ENCODE results near the gene HTRA2.

Gene HTRA2

DNA sequence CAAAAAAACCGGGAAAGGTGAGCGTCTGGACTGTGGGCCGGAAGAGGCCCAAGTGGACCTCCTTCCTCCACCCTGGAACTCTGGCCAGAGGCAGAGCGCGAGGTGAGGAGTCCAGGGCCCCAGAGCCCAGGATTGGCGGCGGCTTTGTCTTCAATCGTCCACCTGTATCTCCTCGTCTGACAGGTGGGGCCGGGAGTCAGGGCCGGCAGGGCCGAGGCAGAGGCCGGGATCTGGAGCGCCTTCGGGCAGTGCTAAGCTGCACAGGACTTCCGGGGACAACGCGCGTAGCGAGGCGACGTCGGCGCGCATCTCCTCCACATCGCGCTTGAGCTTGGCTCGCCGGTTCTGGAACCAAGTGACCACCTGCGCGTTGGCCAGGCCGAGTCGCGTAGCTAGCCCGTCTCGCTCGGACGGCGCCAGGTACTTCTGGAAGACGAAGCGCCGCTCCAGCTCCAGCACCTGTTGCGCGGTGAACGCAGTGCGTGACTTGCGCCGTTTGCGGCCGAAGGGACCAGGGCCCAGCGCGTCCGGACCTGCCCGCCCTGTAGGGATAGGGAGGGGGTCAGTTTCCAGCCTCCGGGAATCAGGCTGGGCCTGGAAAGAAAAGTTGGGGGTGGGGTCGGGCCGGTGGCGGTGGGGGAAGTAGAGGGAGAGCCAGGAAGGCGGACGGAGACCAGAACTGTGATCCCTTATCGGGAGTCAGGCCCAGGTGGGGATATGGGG is 31.8 kb upstream of the HTRA2 start:
- DNase-seq (ENCODE audit: low read depth, low spot score) = no peak
- peak overlapping the region; percentile 3 for H3K4me3 ChIP-seq (ENCODE audit: low read depth, low read length)
- in situ Hi-C loops (cut with HindIII; ENCODE audit: low sequenced_read_pairs) = no loop called here
- no peak for TF ChIP-seq CTCF (IDR thresholded peaks at IDR 0.05; ENCODE audit: low read depth, low read length)

- DNase-seq (ENCODE audit: low read depth, low spot score) = peak; percentile 22
- in situ Hi-C loops (cut with HindIII; ENCODE audit: low sequenced_read_pairs) = no loop called here
- no peak for TF ChIP-seq CTCF (IDR thresholded peaks at IDR 0.05; ENCODE audit: low read depth, low read length)
- peak overlapping the region; percentile 17 for H3K4me3 ChIP-seq (ENCODE audit: low read depth, low read length)
Observed at GRCh38 chr2:74498500-74499266, 31.1 kb upstream of the HTRA2 start.

DNA sequence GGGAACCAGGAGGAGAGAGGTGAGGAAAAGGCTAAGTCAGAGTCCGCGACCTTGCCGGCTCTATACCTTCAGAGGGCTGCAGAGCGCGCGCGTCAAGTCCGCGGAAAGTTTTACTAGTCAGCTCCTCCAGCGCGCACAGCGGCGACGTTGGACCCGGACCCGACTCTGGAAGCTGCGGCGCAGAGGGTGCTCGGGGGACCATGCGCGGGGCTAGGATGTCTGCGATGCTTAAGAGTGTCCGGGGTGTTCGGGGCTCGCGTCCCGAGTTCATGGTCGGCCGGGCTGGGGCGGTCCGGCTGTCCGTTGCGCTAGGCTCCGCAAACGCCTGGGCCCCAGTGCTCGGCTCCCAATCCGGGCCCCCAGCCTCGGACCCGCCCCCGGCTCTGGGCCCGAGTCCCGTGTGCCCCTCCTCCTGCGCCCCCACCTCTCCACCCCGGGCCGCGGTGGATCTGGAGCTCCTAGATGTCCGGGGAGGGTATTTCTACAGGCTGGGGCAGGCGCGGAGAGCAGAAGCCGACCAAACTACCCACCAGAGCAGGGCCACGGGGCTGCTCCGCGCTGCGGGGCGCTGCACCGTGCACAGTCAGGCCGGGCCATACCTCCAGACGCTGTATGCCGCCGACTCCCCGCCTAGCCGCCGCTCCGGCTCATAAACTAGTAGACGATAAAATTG is 30.3 kb upstream of the HTRA2 start, which contains the start of gene LBX2:
Gene LBX2, minus strand, starts transcription at position 337 of the 673 bp plus-strand sequence. Its CDS starts 66 bp downstream, at position 271.
- in situ Hi-C loops (cut with HindIII; ENCODE audit: low sequenced_read_pairs) = no loop called here
- H3K4me3 ChIP-seq (ENCODE audit: low read depth, low read length) = peak within 1 kb of the TSS; percentile 17
- TF ChIP-seq CTCF (IDR thresholded peaks at IDR 0.05; ENCODE audit: low read depth, low read length) = no peak
- DNase-seq (ENCODE audit: low read depth, low spot score) = peak; percentile 15

DNA sequence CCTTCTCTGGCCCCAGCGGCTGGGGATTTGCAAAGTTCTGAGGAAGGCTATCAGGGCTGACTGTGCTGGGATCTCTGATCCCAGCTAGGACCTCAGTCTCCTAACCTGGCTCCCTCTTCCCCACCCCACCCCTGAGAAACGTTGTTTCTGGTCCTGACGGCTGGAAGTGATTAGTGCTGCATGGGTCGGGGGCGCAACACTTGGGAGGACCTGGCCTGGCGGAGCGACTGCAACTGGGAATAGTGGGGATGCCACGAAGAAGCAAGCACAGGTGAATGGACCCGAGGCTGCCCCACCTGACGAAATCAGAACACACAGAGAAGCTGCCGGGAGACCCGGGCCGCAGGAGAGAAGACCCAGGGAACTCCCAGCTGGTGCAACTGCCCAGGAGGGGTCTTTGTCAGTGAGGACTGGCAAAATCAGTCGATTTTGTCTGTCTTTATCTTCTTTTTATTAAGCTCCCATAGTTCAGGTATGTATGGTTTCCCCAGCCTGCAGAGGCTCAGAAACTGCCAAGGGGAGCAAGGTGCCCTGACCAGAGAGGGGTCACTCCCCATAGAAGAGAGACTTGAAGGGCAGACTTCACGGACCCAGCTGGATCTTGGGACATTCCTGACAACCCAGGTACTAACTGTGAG is 29.7 kb upstream of the HTRA2 start:
- TF ChIP-seq CTCF (IDR thresholded peaks at IDR 0.05; ENCODE audit: low read depth, low read length) = no peak
- in situ Hi-C loops (cut with HindIII; ENCODE audit: low sequenced_read_pairs) = no loop called here
- DNase-seq (ENCODE audit: low read depth, low spot score) = no peak
- H3K4me3 ChIP-seq (ENCODE audit: low read depth, low read length) = no peak overlapping the region

- in situ Hi-C loops (cut with HindIII; ENCODE audit: low sequenced_read_pairs) = no loop called here
- H3K4me3 ChIP-seq (ENCODE audit: low read depth, low read length) = no peak overlapping the region
- no peak for DNase-seq (ENCODE audit: low read depth, low spot score)
- no peak for TF ChIP-seq CTCF (IDR thresholded peaks at IDR 0.05; ENCODE audit: low read depth, low read length)
Observed at GRCh38 chr2:74500578-74500946, 29.2 kb upstream of the HTRA2 start.

All from astrocyte of the spinal cord (primary cell).